Neural cell (in vitro differentiated cells): ENCODE data around the gene MED13L. TPM values are rescaled to one million over a fixed set of nuclear protein-coding genes. Genes with fewer than 3 reads are reported as not detected.

Experiments used
- H2AFZ ChIP-seq: fragments of 200-600, 300-800 bp; sonication (generic), shearing (Covaris generic); 2 replicates; pipeline ENCODE4 v1.6.0; 2014; ENCODE audit warnings: low read depth, mild to moderate bottlenecking, antibody characterized with exemption, low read length, moderate library complexity
- H3F3A ChIP-seq: fragments of 200-600 bp; shearing (Covaris generic); 2 replicates; pipeline ENCODE4 v1.6.1; 2016; ENCODE audit warnings: mild to moderate bottlenecking, moderate library complexity, mixed read lengths, antibody characterized with exemption, low read length; ENCODE audit not compliant: insufficient read depth, poor library complexity, severe bottlenecking
- H3K27ac ChIP-seq: fragments of 200-600, 300-800 bp; sonication (generic), shearing (Covaris generic); 2 replicates; pipeline ENCODE4 v1.5.1; 2014; ENCODE audit warnings: mild to moderate bottlenecking, low read length, moderate library complexity
- H3K27me3 ChIP-seq: fragments of 300-800, 200-600 bp; sonication (generic), shearing (Covaris generic); 2 replicates; pipeline ENCODE4 v1.6.0; 2014; ENCODE audit warnings: mild to moderate bottlenecking, low read depth, low read length, moderate library complexity; ENCODE audit not compliant: insufficient read depth
- H3K36me3 ChIP-seq: fragments of 300-800, 200-600 bp; sonication (generic), shearing (Covaris generic); 2 replicates; pipeline ENCODE4 v1.5.1; 2014; ENCODE audit warnings: mild to moderate bottlenecking, antibody characterized with exemption, low read length, moderate library complexity; ENCODE audit not compliant: insufficient read depth
- H3K4me2 ChIP-seq: fragments of 300-800, 200-600 bp; sonication (generic), shearing (Covaris generic); 2 replicates; pipeline ENCODE4 v1.6.0; 2014; ENCODE audit warnings: mild to moderate bottlenecking, low read length
- H3K4me3 ChIP-seq: fragments of 300-800, 200-600 bp; sonication (generic), shearing (Covaris generic); 2 replicates; pipeline ENCODE4 v1.5.1; 2014; ENCODE audit warnings: mild to moderate bottlenecking, low read length, moderate library complexity
- H3K79me2 ChIP-seq: fragments of 200-600 bp; shearing (Covaris generic); replicated peaks from 2 replicates; pipeline ENCODE4 v1.6.0; 2014; ENCODE audit warnings: mild to moderate bottlenecking, low read length, moderate library complexity; ENCODE audit not compliant: insufficient read depth
- H3K9ac ChIP-seq: fragments of 300-800, 200-600 bp; sonication (generic), shearing (Covaris generic); 2 replicates; pipeline ENCODE4 v1.6.1; 2016; ENCODE audit warnings: mild to moderate bottlenecking, low read length, mixed read lengths
- H3K9me2 ChIP-seq: fragments of 200-600 bp; shearing (Covaris generic); 2 replicates; pipeline ENCODE4 v1.6.1; 2016; ENCODE audit warnings: mild to moderate bottlenecking, low read length, mixed read lengths; ENCODE audit not compliant: insufficient read depth
- H3K9me3 ChIP-seq: fragments of 200-600, 300-800 bp; sonication (generic), shearing (Covaris generic); 2 replicates; pipeline ENCODE4 v1.6.1; 2016; ENCODE audit warnings: mild to moderate bottlenecking, mixed run types, low read length, moderate library complexity, mixed read lengths
- H4K20me1 ChIP-seq: fragments of 200-600 bp; shearing (Covaris generic); 2 replicates; pipeline ENCODE4 v1.6.1; 2016; ENCODE audit warnings: mild to moderate bottlenecking, mixed run types; ENCODE audit not compliant: insufficient read depth
- CTCF ChIP-seq: fragments of 450-650 bp; IDR thresholded peaks from 2 replicates; pipeline ENCODE4 v1.5.1; 2014; ENCODE audit warnings: antibody characterized with exemption, mild to moderate bottlenecking, moderate library complexity; ENCODE audit not compliant: poor library complexity, severe bottlenecking
- EP300 ChIP-seq: fragments of 450-650 bp; conservative IDR thresholded peaks from 2 replicates; pipeline ENCODE4 v1.6.1; 2014; ENCODE audit warnings: antibody characterized with exemption, mild to moderate bottlenecking, moderate library complexity; ENCODE audit not compliant: poor library complexity, severe bottlenecking
- EZH2 ChIP-seq: fragments of 200-600, 300-800 bp; shearing (Covaris generic), sonication (generic); IDR thresholded peaks from 2 replicates; pipeline ENCODE4 v1.6.1; 2014; ENCODE audit warnings: antibody characterized with exemption, low read length, borderline replicate concordance, mild to moderate bottlenecking; ENCODE audit not compliant: insufficient read depth, poor library complexity, severe bottlenecking
- MXI1 ChIP-seq: fragments of 450-650 bp; conservative IDR thresholded peaks from 2 replicates; pipeline ENCODE4 v1.6.1; 2014; ENCODE audit warnings: antibody characterized with exemption, mild to moderate bottlenecking; ENCODE audit not compliant: poor library complexity, severe bottlenecking
- POLR2AphosphoS5 ChIP-seq: IDR thresholded peaks from 2 replicates; pipeline ENCODE4 v1.6.1; 2012
- RAD21 ChIP-seq: fragments of 450-650 bp; conservative IDR thresholded peaks from 2 replicates; pipeline ENCODE4 v1.6.1; 2014; ENCODE audit warnings: antibody characterized with exemption, mild to moderate bottlenecking, moderate library complexity
- REST ChIP-seq: IDR thresholded peaks from 2 replicates; pipeline ENCODE4 v1.6.1; 2012; ENCODE audit warnings: borderline replicate concordance
- SMC3 ChIP-seq: fragments of 450-650 bp; conservative IDR thresholded peaks from 2 replicates; pipeline ENCODE4 v1.6.1; 2014; ENCODE audit warnings: antibody characterized with exemption, mild to moderate bottlenecking, moderate library complexity; ENCODE audit not compliant: poor library complexity
- TAF1 ChIP-seq: IDR thresholded peaks from 2 replicates; pipeline ENCODE4 v1.6.1; 2012; ENCODE audit warnings: low read depth
- polyA plus RNA-seq: library from polyadenylated mRNA; depleted of rRNA; stranded (reverse); fragments of >200 nt; gene quantifications from 2 replicates; pipeline ENCODE4 v1.2.3, GENCODE V29; 2014

The MED13L gene
- polyA plus RNA-seq, 1 donor from 2014 or later: 38.9 TPM

- TF ChIP-seq REST (no peak), POLR2AphosphoS5 (no peak), MXI1 (no peak), TAF1 (no peak), CTCF (no peak), SMC3 (no peak), RAD21 (no peak), EP300 (no peak), EZH2 (no peak)
- Histone ChIP-seq H3K79me2 (no peaks in the 10 kb centered on the region), H3K4me3 (no peak overlapping the region), H2AFZ (no peak overlapping the region), H3K27me3 (no peaks in the 10 kb centered on the region), H3K9me2 (no peaks in the 10 kb centered on the region), H3K36me3 (no peaks in the 10 kb centered on the region), H3K4me2 (no peak overlapping the region), H3F3A (no peaks in the 10 kb centered on the region), H3K9ac (no peak overlapping the region), H3K27ac (no peak overlapping the region), H4K20me1 (no peaks in the 10 kb centered on the region), H3K9me3 (no peaks in the 10 kb centered on the region)
Observed at GRCh38 chr12:115938794-115939377, 338.6 kb downstream of the MED13L start.

GRCh38 chr12:115936997-115937916 lies 340.2 kb downstream of the MED13L start:
- H2AFZ ChIP-seq: no peak overlapping the region
- no peaks in the 10 kb centered on the region for H3K79me2 ChIP-seq
- no peak overlapping the region for H3K4me2 ChIP-seq
- no peaks in the 10 kb centered on the region for H3K9me2 ChIP-seq
- H3K9ac ChIP-seq: no peak overlapping the region
- no peaks in the 10 kb centered on the region for H3K27me3 ChIP-seq
- no peaks in the 10 kb centered on the region for H3K36me3 ChIP-seq
- H3K4me3 ChIP-seq: no peak overlapping the region
- H3K27ac ChIP-seq: no peak overlapping the region
- H3F3A ChIP-seq: no peaks in the 10 kb centered on the region
- no peak for TF ChIP-seq POLR2AphosphoS5
- TF ChIP-seq EZH2: no peak
- TF ChIP-seq MXI1: no peak
- TF ChIP-seq EP300: no peak
- TF ChIP-seq SMC3: no peak
- no peaks in the 10 kb centered on the region for H4K20me1 ChIP-seq
- H3K9me3 ChIP-seq: no peaks in the 10 kb centered on the region
